GM19025 (cell line): ENCODE data around the gene OR8B4.
"Not testable (repeated sequence)": the region's sequence is repeated elsewhere in the genome, so short reads cannot be mapped to it uniquely, and the experiment has no call there.

Source experiments
- ATAC-seq: cut with Tn5 transposase; IDR thresholded peaks from one replicate; pipeline ENCODE4 v1.9.1; 2021; ENCODE audit warnings: mild to moderate bottlenecking, low read depth, moderate library complexity; ENCODE audit not compliant: unreplicated experiment

OR8B4 gene

GRCh38 chr11:124415356-124415923, 9.2 kb downstream of the OR8B4 start:
- ATAC-seq = no peak

- ATAC-seq = no peak
Measured at GRCh38 chr11:124409906-124410305, 14.8 kb downstream of the OR8B4 start.

- no peak for ATAC-seq
Measured at GRCh38 chr11:124405581-124405980, 19.1 kb downstream of the OR8B4 start.

- ATAC-seq = not testable (repeated sequence)
Measured at GRCh38 chr11:124403186-124403585, 21.5 kb downstream of the OR8B4 start.

GRCh38 chr11:124402326-124402922, 22.2 kb downstream of the OR8B4 start:
- no peak for ATAC-seq

- no peak for ATAC-seq
Measured at GRCh38 chr11:124398924-124399323, 25.7 kb downstream of the OR8B4 start, which contains the start of gene OR8B3. Gene OR8B3, minus strand, starts transcription at chr11:124399024. Its CDS starts 1,673 bp downstream, at chr11:124397351.

- ATAC-seq = not testable (repeated sequence)
Measured at GRCh38 chr11:124396847-124397246, 27.8 kb downstream of the OR8B4 start.

- ATAC-seq = no peak
Measured at GRCh38 chr11:124394408-124394807, 30.3 kb downstream of the OR8B4 start.

GRCh38 chr11:124384399-124384798, 40.3 kb downstream of the OR8B4 start, which contains the start of gene OR8B2:
Gene OR8B2, minus strand, starts transcription at chr11:124384499. Its CDS starts 1,156 bp downstream, at chr11:124383343.
- no peak for ATAC-seq

- not testable (repeated sequence) for ATAC-seq
Measured at GRCh38 chr11:124382857-124383256, 41.8 kb downstream of the OR8B4 start.

GRCh38 chr11:124380585-124380984, 44.1 kb downstream of the OR8B4 start:
- ATAC-seq = no peak

- ATAC-seq = no peak
Measured at GRCh38 chr11:124376280-124376679, 48.4 kb downstream of the OR8B4 start.
